ENCODE data around the gene SRSF3. TPM values are rescaled to one million over a fixed set of nuclear protein-coding genes. Genes with fewer than 3 reads are reported as not detected.

Gene SRSF3
- total and polyA plus RNA-seq, 9 of the 15 experiments (the other 6 are each of a cell fraction or from before 2014, with no cell fraction given), result 337 to 1,200 (median 518) TPM

DNA sequence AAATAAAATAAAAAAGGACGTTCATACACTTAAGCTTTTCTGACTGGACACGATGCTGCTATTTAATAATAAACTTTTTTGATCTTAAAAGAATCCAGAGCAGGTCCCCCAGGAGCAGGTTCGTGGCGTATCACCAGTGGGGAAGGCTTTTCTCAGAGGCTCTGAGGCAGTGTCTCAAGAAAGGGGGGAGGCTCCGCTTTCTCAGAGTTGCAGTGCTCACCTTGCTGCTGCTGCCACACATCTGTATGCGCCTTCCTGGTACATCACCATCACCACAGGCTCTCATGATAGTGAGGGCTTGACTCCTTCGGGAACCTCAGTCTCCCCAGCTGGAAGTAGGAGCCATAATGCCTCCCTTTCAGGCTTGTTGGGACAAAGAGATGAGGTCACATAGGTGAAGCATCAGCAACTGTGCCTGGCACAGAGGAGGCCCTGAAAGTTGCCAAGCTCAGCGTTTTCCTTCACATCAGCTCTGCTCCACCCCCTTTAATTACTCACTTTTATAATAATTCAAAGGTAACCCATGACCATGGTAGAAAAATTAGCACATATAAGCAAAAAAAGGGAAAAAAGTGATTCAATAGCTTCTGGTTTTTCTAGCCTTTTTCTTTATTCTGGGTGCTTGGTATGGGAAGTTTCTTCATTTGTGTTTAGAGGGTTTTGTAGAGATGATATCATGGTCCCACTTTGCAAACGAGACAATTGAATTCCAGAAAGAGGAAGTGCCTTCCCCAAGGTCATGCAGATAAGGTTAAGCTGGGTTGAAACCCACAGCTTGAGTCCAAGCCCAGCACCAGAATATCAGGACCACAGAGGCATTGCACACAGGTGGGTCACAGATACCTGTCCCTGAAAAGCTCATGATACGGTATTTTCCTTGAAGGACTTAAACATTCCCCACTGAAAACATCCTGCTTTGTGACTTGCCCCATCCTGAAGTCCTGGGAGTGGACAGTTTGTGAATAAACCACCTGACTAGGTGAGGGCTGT lies 24.5 kb downstream of the SRSF3 start (continued):
- TF ChIP-seq SMAD4 (CRISPR knock-in tag; conservative IDR thresholded peaks at IDR 0.05) (0 out of 2 replicates have a peak, but pooled peaks have one; percentile 34), PCBP2 (IDR thresholded peaks at IDR 0.05; ENCODE audit: low read depth, low read length, poor library complexity, severe bottlenecking) (no peak), BDP1 (IDR thresholded peaks at IDR 0.05; ENCODE audit: insufficient read depth, insufficient read length) (no peak), FOS (IDR thresholded peaks at IDR 0.05; ENCODE audit: extremely low read depth, insufficient read length) (no peak), TARDBP (IDR thresholded peaks at IDR 0.05) (no peak)
- TF ChIP-seq, protein P1, sequence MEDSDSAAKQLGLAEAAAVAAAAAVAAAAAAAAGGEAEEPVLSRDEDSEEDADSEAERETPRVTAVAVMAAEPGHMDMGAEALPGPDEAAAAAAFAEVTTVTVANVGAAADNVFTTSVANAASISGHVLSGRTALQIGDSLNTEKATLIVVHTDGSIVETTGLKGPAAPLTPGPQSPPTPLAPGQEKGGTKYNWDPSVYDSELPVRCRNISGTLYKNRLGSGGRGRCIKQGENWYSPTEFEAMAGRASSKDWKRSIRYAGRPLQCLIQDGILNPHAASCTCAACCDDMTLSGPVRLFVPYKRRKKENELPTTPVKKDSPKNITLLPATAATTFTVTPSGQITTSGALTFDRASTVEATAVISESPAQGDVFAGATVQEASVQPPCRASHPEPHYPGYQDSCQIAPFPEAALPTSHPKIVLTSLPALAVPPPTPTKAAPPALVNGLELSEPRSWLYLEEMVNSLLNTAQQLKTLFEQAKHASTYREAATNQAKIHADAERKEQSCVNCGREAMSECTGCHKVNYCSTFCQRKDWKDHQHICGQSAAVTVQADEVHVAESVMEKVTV (CRISPR knock-in tag; IDR thresholded peaks at IDR 0.05), result peak; percentile 25; the same call in 1 of the 2 replicates
- TF ChIP-seq, protein P2, sequence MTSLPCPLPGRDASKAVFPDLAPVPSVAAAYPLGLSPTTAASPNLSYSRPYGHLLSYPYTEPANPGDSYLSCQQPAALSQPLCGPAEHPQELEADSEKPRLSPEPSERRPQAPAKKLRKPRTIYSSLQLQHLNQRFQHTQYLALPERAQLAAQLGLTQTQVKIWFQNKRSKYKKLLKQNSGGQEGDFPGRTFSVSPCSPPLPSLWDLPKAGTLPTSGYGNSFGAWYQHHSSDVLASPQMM (CRISPR knock-in tag; IDR thresholded peaks at IDR 0.05), result no peak
- TF ChIP-seq, protein P3, sequence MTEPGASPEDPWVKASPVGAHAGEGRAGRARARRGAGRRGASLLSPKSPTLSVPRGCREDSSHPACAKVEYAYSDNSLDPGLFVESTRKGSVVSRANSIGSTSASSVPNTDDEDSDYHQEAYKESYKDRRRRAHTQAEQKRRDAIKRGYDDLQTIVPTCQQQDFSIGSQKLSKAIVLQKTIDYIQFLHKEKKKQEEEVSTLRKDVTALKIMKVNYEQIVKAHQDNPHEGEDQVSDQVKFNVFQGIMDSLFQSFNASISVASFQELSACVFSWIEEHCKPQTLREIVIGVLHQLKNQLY (CRISPR knock-in tag; conservative IDR thresholded peaks at IDR 0.05), result 0 out of 4 replicates have a peak, but pooled peaks of 1 of the 2 experiments have one; percentile 8
- TF ChIP-seq, protein P4, sequence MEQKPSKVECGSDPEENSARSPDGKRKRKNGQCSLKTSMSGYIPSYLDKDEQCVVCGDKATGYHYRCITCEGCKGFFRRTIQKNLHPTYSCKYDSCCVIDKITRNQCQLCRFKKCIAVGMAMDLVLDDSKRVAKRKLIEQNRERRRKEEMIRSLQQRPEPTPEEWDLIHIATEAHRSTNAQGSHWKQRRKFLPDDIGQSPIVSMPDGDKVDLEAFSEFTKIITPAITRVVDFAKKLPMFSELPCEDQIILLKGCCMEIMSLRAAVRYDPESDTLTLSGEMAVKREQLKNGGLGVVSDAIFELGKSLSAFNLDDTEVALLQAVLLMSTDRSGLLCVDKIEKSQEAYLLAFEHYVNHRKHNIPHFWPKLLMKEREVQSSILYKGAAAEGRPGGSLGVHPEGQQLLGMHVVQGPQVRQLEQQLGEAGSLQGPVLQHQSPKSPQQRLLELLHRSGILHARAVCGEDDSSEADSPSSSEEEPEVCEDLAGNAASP (IDR thresholded peaks at IDR 0.05), result no peak
- TF ChIP-seq, protein P5, sequence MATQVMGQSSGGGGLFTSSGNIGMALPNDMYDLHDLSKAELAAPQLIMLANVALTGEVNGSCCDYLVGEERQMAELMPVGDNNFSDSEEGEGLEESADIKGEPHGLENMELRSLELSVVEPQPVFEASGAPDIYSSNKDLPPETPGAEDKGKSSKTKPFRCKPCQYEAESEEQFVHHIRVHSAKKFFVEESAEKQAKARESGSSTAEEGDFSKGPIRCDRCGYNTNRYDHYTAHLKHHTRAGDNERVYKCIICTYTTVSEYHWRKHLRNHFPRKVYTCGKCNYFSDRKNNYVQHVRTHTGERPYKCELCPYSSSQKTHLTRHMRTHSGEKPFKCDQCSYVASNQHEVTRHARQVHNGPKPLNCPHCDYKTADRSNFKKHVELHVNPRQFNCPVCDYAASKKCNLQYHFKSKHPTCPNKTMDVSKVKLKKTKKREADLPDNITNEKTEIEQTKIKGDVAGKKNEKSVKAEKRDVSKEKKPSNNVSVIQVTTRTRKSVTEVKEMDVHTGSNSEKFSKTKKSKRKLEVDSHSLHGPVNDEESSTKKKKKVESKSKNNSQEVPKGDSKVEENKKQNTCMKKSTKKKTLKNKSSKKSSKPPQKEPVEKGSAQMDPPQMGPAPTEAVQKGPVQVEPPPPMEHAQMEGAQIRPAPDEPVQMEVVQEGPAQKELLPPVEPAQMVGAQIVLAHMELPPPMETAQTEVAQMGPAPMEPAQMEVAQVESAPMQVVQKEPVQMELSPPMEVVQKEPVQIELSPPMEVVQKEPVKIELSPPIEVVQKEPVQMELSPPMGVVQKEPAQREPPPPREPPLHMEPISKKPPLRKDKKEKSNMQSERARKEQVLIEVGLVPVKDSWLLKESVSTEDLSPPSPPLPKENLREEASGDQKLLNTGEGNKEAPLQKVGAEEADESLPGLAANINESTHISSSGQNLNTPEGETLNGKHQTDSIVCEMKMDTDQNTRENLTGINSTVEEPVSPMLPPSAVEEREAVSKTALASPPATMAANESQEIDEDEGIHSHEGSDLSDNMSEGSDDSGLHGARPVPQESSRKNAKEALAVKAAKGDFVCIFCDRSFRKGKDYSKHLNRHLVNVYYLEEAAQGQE (IDR thresholded peaks at IDR 0.05; ENCODE audit: borderline replicate concordance), result peak; percentile 11; the same call in 1 of the 2 replicates
- TF ChIP-seq, protein P5 (CRISPR knock-in tag; IDR thresholded peaks at IDR 0.05; ENCODE audit: low read depth), result no peak
- TF ChIP-seq, protein P6, sequence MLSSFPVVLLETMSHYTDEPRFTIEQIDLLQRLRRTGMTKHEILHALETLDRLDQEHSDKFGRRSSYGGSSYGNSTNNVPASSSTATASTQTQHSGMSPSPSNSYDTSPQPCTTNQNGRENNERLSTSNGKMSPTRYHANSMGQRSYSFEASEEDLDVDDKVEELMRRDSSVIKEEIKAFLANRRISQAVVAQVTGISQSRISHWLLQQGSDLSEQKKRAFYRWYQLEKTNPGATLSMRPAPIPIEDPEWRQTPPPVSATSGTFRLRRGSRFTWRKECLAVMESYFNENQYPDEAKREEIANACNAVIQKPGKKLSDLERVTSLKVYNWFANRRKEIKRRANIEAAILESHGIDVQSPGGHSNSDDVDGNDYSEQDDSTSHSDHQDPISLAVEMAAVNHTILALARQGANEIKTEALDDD (IDR thresholded peaks at IDR 0.05), result 0 out of 2 replicates have a peak, but pooled peaks have one; percentile 40
